ENCODE data around the gene SND1.

- TF ChIP-seq CTCF (conservative IDR thresholded peaks at IDR 0.05; ENCODE audit: low read depth, low read length), result no peak
- TF ChIP-seq EZH2 (IDR thresholded peaks at IDR 0.05; ENCODE audit: low read length, unreplicated experiment), result no peak
Observed at GRCh38 chr7:127612263-127612662, 39.7 kb upstream of the SND1 start.

Measured in PC-3 (cell line).